Hepatocyte (in vitro differentiated cells): Measurements from ENCODE around the gene RSL1D1. TPM values are rescaled to one million over a fixed set of nuclear protein-coding genes. Genes with fewer than 3 reads are reported as not detected.

Source experiments
- DNase-seq: peaks from one replicate; pipeline ENCODE4 v3.0.0-alpha.2; 2016; ENCODE audit warnings: low spot score
- H2AFZ ChIP-seq: fragments of 200-600 bp; sonication (generic); 2 replicates; pipeline ENCODE4 v1.6.0; 2016; ENCODE audit warnings: antibody characterized with exemption, mild to moderate bottlenecking
- H3K27ac ChIP-seq: fragments of 200-600 bp; sonication (generic); 2 replicates; pipeline ENCODE4 v1.5.1; 2016; ENCODE audit warnings: mild to moderate bottlenecking
- H3K27me3 ChIP-seq: fragments of 200-600 bp; sonication (generic); 2 replicates; pipeline ENCODE4 v1.6.1; 2016
- H3K36me3 ChIP-seq: fragments of 200-600 bp; sonication (generic); replicated peaks from 2 replicates; pipeline ENCODE4 v1.5.1; 2016; ENCODE audit warnings: low read depth; ENCODE audit not compliant: insufficient read depth
- H3K4me1 ChIP-seq: fragments of 200-600 bp; sonication (generic); 2 replicates; pipeline ENCODE4 v1.5.1; 2016; ENCODE audit warnings: mild to moderate bottlenecking, moderate library complexity; ENCODE audit not compliant: insufficient read depth
- H3K4me2 ChIP-seq: fragments of 200-600 bp; sonication (generic); 2 replicates; pipeline ENCODE4 v1.6.0; 2016
- H3K4me3 ChIP-seq: fragments of 200-600 bp; sonication (generic); 2 replicates; pipeline ENCODE4 v1.5.1; 2016; ENCODE audit warnings: mild to moderate bottlenecking
- H3K79me2 ChIP-seq: fragments of 200-600 bp; sonication (generic); 2 replicates; pipeline ENCODE4 v1.6.0; 2017; ENCODE audit warnings: mild to moderate bottlenecking
- H3K9me2 ChIP-seq: fragments of 200-600 bp; sonication (generic); replicated peaks from 2 replicates; pipeline ENCODE4 v1.6.0; 2017; ENCODE audit warnings: mild to moderate bottlenecking; ENCODE audit not compliant: insufficient read depth
- H3K9me3 ChIP-seq: fragments of 200-600 bp; sonication (generic); 2 replicates; pipeline ENCODE4 v1.5.1; 2016; ENCODE audit warnings: low read depth, mild to moderate bottlenecking
- H4K20me1 ChIP-seq: fragments of 200-600 bp; sonication (generic); 2 replicates; pipeline ENCODE4 v1.6.0; 2016; ENCODE audit warnings: mild to moderate bottlenecking; ENCODE audit not compliant: insufficient read depth, poor library complexity, severe bottlenecking
- CTCF ChIP-seq: fragments of 200-600 bp; sonication (generic); IDR thresholded peaks from 2 replicates; pipeline ENCODE4 v1.5.1; 2016; ENCODE audit warnings: antibody characterized with exemption, mild to moderate bottlenecking; ENCODE audit not compliant: poor library complexity
- EZH2 ChIP-seq: fragments of 200-600 bp; sonication (generic); IDR thresholded peaks from 2 replicates; pipeline ENCODE4 v1.6.1; 2016; ENCODE audit warnings: antibody characterized with exemption, mild to moderate bottlenecking, borderline replicate concordance
- EZH2phosphoT487 ChIP-seq: fragments of 200-600 bp; sonication (generic); IDR thresholded peaks from one replicate; pipeline ENCODE4 v1.6.1; 2018; ENCODE audit warnings: antibody characterized with exemption, mild to moderate bottlenecking, low read depth, moderate library complexity; ENCODE audit not compliant: unreplicated experiment, severe bottlenecking
- WGBS: methylation state at CpG from one replicate; pipeline ENCODE4 v1.1.6; 2016; ENCODE audit warnings: low lambda C conversion rate; ENCODE audit errors: missing lambda C conversion rate; 5-methylcytosine and 5-hydroxymethylcytosine counted together
- polyA plus RNA-seq: library from polyadenylated mRNA; unstranded; fragments of >200 nt; fragmentation: Nextera tagmentation; extraction: Ambion mirVana; gene quantifications from 2 replicates; pipeline ENCODE4 v1.2.1, GENCODE V29; 2016
- total RNA-seq: library from RNA; depleted of rRNA; stranded (reverse); fragments of >200 nt; gene quantifications from 2 replicates; pipeline ENCODE4 v1.2.3, GENCODE V29; 2014

RSL1D1 gene
- total and polyA plus RNA-seq, 2 experiments from 2014 or later: 138 TPM

- no peak for DNase-seq
- Histone ChIP-seq H3K9me2 (no peaks in the 10 kb centered on the region), H3K9me3 (no peaks in the 10 kb centered on the region), H3K27me3 (no peaks in the 10 kb centered on the region), H4K20me1 (no peaks in the 10 kb centered on the region), H3K79me2 (peaks cover 36% of the 10 kb centered on the region), H2AFZ (no peak overlapping the region), H3K27ac (no peak overlapping the region), H3K4me1 (no peaks in the 10 kb centered on the region), H3K4me3 (no peak overlapping the region), H3K4me2 (no peak overlapping the region), H3K36me3 (no peaks in the 10 kb centered on the region)
- WGBS: 88% methylated on average over 12 of the region's 12 CpGs
- TF ChIP-seq EZH2: no peak
- no peak for TF ChIP-seq CTCF
- TF ChIP-seq EZH2phosphoT487: no peak
Measured at GRCh38 chr16:11876306-11876705, 25.0 kb upstream of the RSL1D1 start.

- no peaks in the 10 kb centered on the region for H3K36me3 ChIP-seq
- H3K4me2 ChIP-seq: no peak overlapping the region
- H3K9me2 ChIP-seq: no peaks in the 10 kb centered on the region
- 90% methylated on average over 5 of the region's 5 CpGs for WGBS
- H3K27ac ChIP-seq: no peak overlapping the region
- no peak for DNase-seq
- no peaks in the 10 kb centered on the region for H4K20me1 ChIP-seq
- H3K4me3 ChIP-seq: no peak overlapping the region
- peaks cover 33% of the 10 kb centered on the region for H3K79me2 ChIP-seq
- TF ChIP-seq CTCF: no peak
- no peak for TF ChIP-seq EZH2phosphoT487
- no peak for TF ChIP-seq EZH2
- no peaks in the 10 kb centered on the region for H3K9me3 ChIP-seq
- H3K27me3 ChIP-seq: no peaks in the 10 kb centered on the region
- no peaks in the 10 kb centered on the region for H3K4me1 ChIP-seq
- H2AFZ ChIP-seq: no peak overlapping the region
Measured at GRCh38 chr16:11875721-11876120, 24.4 kb upstream of the RSL1D1 start.

GRCh38 chr16:11871193-11871592, 19.9 kb upstream of the RSL1D1 start:
- no peaks in the 10 kb centered on the region for H3K36me3 ChIP-seq
- no peak overlapping the region for H3K27ac ChIP-seq
- H3K4me3 ChIP-seq: no peak overlapping the region
- WGBS: 50% methylated on average over 7 of the region's 7 CpGs
- peaks cover 25% of the 10 kb centered on the region for H3K79me2 ChIP-seq
- H3K9me3 ChIP-seq: no peaks in the 10 kb centered on the region
- H3K9me2 ChIP-seq: no peaks in the 10 kb centered on the region
- peaks cover 6% of the 10 kb centered on the region for H3K4me1 ChIP-seq
- DNase-seq: peak; percentile 15
- TF ChIP-seq EZH2phosphoT487: no peak
- TF ChIP-seq CTCF: peak; percentile 14
- no peak for TF ChIP-seq EZH2
- no peak overlapping the region for H3K4me2 ChIP-seq
- no peak overlapping the region for H2AFZ ChIP-seq
- no peaks in the 10 kb centered on the region for H3K27me3 ChIP-seq
- no peaks in the 10 kb centered on the region for H4K20me1 ChIP-seq

GRCh38 chr16:11870399-11870798, 19.1 kb upstream of the RSL1D1 start:
- peaks cover 26% of the 10 kb centered on the region for H3K79me2 ChIP-seq
- H3K4me1 ChIP-seq: peaks cover 6% of the 10 kb centered on the region
- H3K36me3 ChIP-seq: no peaks in the 10 kb centered on the region
- TF ChIP-seq CTCF: no peak
- TF ChIP-seq EZH2: no peak
- TF ChIP-seq EZH2phosphoT487: no peak
- H3K27ac ChIP-seq: no peak overlapping the region
- DNase-seq: no peak
- H3K4me3 ChIP-seq: no peak overlapping the region
- no peaks in the 10 kb centered on the region for H3K27me3 ChIP-seq
- no peak overlapping the region for H2AFZ ChIP-seq
- H3K9me2 ChIP-seq: no peaks in the 10 kb centered on the region
- H3K4me2 ChIP-seq: no peak overlapping the region
- no peaks in the 10 kb centered on the region for H4K20me1 ChIP-seq
- H3K9me3 ChIP-seq: no peaks in the 10 kb centered on the region
- WGBS: 76% methylated on average over 3 of the region's 3 CpGs
